ENCODE data around the gene CNOT2.
A peak's percentile ranks its signal among the peaks of the same experiment; 100 is the strongest.
"Not testable (repeated sequence)": the region's sequence is repeated elsewhere in the genome, so short reads cannot be mapped to it uniquely, and the experiment has no call there.

CNOT2 gene

GRCh38 chr12:70252832-70253231 lies 9.6 kb downstream of the CNOT2 start:
- DNase-seq = no peak

- DNase-seq = no peak
Measured at GRCh38 chr12:70254225-70254624, 11.0 kb downstream of the CNOT2 start.

GRCh38 chr12:70254846-70255245 lies 11.6 kb downstream of the CNOT2 start:
- DNase-seq = no peak

GRCh38 chr12:70255311-70255710 lies 12.1 kb downstream of the CNOT2 start:
- no peak for DNase-seq

GRCh38 chr12:70258605-70259403 lies 15.6 kb downstream of the CNOT2 start:
- peak in 1 of 2 experiments; percentile 20 for DNase-seq

- no peak for DNase-seq
Measured at GRCh38 chr12:70260646-70261045, 17.4 kb downstream of the CNOT2 start.

GRCh38 chr12:70264067-70264867 lies 21.0 kb downstream of the CNOT2 start:
- no peak for DNase-seq

- no peak for DNase-seq
Measured at GRCh38 chr12:70265132-70265531, 21.9 kb downstream of the CNOT2 start.

GRCh38 chr12:70267550-70267949 lies 24.3 kb downstream of the CNOT2 start:
- DNase-seq = peak; percentile 14 to 54

- no peak for DNase-seq
Measured at GRCh38 chr12:70268972-70269371, 25.7 kb downstream of the CNOT2 start.

- DNase-seq = no peak
Measured at GRCh38 chr12:70270108-70270507, 26.9 kb downstream of the CNOT2 start.

GRCh38 chr12:70271025-70271424 lies 27.8 kb downstream of the CNOT2 start:
- peak in 1 of 2 experiments; percentile 32 for DNase-seq

GRCh38 chr12:70272510-70272909 lies 29.3 kb downstream of the CNOT2 start:
- no peak for DNase-seq

GRCh38 chr12:70275045-70275444 lies 31.8 kb downstream of the CNOT2 start:
- no peak for DNase-seq

GRCh38 chr12:70277973-70278372 lies 34.7 kb downstream of the CNOT2 start:
- DNase-seq = no peak

- DNase-seq = no peak
Measured at GRCh38 chr12:70278945-70279344, 35.7 kb downstream of the CNOT2 start.

- DNase-seq = no peak
Measured at GRCh38 chr12:70283232-70283631, 40.0 kb downstream of the CNOT2 start.

- DNase-seq = no peak
Measured at GRCh38 chr12:70288817-70289216, 45.6 kb downstream of the CNOT2 start.

GRCh38 chr12:70290116-70290515 lies 46.9 kb downstream of the CNOT2 start:
- DNase-seq = no peak

- no peak for DNase-seq
Measured at GRCh38 chr12:70292017-70292776, 49.0 kb downstream of the CNOT2 start.

- DNase-seq = not testable (repeated sequence)
Measured at GRCh38 chr12:70304684-70305555, 61.7 kb downstream of the CNOT2 start.

GRCh38 chr12:70305794-70306193 lies 62.6 kb downstream of the CNOT2 start:
- DNase-seq = no peak

Data from NCI-H2081 (cell line).